GM21737 (cell line): ENCODE measurements around the gene GMFB.
A peak's percentile ranks its signal among the peaks of the same experiment; 100 is the strongest.
"Not testable (repeated sequence)": the region's sequence is repeated elsewhere in the genome, so short reads cannot be mapped to it uniquely, and the experiment has no call there.

Experiments
- ATAC-seq: cut with Tn5 transposase; IDR thresholded peaks from one replicate; pipeline ENCODE4 v1.9.1; 2021; ENCODE audit warnings: mild to moderate bottlenecking, moderate library complexity; ENCODE audit not compliant: unreplicated experiment

The GMFB gene

DNA sequence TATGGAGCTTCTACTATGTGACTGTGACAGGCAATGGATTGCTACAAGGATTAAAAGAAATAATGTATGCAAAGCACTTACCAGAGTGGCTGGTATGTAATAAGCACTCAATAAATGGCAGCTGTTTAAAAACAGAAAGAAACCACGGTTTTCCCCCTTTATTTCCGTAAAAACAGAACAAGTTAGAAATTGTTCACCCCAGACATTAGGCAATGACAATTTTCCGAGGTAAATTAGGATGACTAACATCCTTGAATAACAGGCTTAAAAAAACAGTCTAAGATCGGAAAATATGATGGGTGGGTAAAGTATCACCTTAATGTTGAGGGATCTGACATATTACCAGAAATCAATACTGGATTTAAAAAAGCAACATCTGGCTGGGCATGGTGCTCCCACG, 26.7 kb downstream of the GMFB start:
- ATAC-seq = no peak

DNA sequence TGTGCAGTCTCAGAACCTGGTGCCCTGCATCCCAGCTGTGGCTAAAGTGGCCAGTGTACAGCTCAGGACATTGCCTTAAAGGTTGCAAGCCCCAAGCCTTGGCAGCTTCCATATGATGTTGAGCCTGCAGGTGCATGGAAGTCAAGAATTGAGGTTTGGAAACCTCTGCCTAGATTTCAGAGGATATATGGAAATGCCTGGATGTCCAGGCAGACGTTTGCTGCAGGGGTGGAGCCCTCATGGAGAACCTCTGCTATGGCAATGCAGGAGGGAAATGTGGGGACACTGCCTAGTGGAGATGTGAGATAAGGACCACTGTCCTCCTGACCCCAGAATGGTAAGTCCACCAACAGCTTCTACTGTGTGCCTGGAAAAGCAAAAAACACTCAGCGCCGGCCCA, 29.7 kb downstream of the GMFB start:
- ATAC-seq = no peak

DNA sequence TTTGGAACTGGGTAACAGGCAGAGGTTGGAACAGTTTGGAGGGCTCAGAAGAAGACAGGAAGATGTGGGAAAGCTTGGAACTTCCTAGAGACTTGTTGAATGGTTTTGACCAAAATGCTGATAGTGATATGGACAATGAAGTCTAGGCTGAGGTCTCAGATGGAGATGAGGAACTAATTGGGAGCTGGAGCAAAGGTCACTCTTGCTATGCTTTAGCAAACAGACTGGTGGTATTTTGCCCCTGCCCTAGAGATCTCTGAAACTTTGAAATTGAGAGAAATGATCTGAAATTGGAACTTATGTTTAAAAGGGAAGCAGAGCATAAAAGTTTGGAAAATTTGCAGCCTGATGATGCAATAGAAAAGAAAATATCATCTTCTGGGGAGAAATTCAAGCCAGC, 30.2 kb downstream of the GMFB start:
- ATAC-seq = not testable (repeated sequence)

DNA sequence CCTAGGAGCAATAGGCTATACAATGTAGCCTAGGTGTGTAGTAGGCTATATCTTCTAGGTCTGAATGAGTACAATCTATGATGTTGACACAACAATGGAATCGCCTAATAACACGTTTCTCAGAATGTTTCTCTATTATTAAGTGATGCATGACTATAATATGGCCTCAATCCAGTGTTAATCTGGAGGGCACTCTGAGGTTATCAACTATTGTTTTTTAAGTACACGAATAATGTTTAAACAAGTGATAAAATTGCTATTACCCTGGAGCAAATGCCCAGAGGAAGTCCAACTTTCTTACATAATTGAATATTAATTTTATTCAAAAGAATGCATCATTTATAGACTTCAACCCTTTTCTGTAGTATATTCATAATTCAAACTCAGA, 31.2 kb downstream of the GMFB start:
- ATAC-seq = no peak

DNA sequence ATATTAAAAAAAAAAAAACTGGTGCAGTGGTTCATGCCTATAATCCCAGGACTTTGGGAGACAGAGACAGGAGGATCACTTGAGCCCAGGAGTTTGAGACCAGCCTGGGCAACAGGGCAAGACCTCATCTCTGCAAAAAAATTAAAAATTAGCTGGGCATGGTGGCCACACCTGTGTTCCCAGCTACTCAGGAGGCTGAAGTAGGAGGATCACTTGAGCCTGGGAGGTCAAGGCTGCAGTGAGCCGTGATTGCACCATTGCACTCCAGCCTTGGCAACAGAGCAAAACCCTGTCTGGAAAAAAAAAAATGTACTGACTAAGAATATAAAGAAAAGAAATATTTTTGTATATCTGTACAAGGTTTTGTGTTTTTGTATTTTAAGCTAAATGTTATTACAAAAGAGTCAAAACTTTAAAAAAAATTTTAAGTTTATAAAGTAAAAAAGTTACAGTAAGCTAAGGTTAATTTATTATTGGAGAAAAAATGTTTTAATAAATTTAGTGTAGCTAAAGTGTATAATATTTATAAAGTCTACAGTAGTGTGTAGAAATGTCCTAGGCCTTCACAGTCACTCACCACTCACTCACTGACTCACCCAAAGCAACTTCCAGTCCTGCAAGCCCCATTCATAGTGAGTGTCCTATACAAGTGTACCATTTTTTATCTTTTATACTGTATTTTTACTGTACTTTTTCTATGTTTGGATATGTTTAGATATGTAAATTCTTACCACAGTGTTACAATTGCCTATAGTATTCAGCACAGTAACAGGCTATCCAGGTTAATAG, 31.8 kb downstream of the GMFB start:
- ATAC-seq = not testable (repeated sequence)

DNA sequence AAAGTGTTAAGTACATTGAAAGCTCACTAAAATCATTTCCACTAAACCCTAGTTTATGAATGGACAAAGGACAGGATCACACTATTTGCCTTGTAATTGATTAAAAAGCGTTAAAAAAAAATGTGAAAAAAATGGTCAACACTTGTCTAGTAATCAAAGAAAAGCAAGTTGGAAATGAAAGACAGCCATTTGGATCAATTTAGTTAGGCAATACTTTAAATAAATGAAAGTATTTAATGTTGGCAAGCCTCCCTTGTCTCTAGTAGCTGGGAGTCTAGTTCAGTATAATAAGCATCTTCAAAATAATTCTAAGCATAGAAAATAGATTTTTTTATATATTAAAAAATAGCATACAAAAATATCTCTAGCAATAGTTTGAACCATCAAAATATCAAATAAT, 33.4 kb downstream of the GMFB start:
- no peak for ATAC-seq

DNA sequence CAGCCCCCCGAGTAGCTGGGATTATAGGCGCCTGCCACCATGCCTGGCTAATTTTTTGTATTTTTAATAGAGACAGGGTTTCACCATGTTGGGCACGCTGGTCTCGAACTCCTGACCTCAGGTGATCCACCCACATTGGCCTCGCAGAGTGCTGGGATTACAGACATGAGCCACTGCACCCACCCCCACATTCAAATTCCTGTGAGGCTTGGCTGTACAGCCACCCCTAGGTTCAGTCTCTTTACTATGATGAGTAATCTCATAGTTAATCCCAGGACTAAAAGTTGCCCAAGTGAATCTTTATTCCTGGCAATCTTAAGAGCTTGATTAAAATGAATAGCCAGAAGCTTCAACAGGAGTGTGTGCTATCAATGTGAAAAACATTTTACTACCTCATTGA, 34.8 kb downstream of the GMFB start:
- not testable (repeated sequence) for ATAC-seq

DNA sequence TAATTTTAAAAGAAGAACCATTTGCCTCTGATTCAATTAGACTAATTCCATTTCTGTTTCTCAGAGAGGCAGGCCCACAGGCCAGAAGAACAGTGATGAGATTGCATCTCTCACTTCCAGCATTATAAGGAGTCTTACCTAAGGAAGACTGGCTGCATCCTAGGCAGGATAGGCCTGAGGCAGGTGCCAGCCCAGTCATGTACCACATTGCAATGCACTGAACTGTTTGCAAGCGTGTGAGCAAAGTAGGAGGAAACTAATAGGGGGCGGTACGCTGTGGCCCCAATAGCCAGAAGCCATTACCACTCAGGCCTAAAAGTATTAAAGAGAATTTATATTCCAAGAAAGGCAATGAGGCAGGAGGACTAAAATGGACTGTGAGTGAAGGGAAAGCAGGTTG, 35.5 kb downstream of the GMFB start:
- ATAC-seq = no peak

DNA sequence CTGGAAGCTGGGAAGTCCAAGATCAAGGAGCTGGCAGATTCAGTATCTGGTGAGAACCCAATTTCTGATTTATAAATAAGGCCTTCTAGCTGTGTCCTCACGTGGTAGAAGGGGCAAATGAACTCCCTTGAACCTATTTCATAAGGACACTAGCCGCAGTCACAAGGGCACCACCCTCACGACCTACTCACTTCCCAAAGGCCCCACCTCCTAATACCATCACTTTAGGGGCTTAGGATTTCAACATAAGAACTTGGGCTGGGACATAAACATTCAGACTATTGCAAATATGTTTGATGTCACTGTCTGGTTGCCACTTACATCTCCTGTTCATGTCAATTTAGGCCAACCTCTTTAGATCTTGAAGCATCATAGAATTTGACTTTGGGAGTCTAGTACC, 36.8 kb downstream of the GMFB start:
- no peak for ATAC-seq

DNA sequence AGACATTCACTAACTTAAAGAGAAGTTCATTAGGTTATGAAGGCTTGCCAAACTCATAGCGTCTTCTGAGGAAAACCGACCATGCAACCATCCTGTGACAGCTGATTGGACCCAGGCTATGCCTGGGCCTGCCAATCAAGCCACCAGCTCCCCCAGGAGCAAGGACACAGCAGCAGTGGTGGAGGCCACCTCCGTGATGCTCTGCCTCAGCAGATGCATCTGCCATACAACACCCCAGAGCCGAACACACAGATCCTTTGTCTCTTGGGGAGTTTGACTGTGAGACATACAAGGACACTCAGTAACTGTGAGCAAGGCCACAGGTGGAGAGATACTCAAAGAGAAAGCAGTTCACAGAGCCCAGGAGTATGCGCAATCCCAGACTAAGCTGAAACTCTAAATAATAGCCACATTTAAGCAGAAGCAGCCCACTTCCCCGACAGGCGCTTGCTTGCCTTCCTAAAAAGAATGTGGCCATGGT, 37.6 kb downstream of the GMFB start:
- ATAC-seq = no peak

DNA sequence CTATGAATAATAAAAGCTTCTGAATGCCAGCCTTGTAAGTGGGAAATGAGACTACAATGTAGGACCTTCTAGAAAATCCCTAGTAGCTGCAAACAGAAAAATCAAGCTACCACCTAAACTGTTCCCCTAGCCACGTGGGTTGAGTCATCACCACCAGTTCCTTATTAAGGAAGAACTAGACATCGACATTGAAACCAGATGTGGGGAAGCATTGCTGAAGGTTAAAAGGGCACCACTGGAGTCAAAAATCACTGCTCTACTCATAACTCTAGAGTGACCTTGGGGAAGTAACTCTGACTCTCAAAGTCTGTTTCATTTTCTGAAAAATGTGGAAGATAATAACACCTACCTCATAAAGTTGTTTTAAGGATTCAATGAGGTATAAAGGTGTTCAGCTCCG, 38.2 kb downstream of the GMFB start:
- no peak for ATAC-seq

DNA sequence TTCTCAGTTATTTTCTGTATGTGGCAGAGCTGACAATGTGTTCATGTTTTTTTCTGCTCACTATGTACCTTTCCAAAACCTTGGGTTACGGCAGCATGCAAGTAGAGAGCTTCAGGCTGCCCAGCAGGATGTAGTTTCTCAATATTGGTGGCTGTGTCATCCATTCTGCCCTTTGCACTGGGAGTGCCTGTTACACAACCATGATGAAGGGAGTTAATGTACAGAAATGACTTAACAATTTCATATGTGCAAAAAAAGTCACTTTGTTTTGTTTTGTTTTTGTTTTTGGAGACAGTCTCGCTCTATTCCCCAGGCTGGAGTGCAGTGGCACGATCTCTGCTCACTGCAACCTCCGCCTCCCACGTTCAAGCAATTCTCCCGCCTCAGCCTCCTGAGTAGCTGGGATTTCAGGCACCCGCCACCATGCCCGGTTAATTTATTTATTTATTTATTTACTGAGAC, 41.5 kb downstream of the GMFB start:
- ATAC-seq = no peak

DNA sequence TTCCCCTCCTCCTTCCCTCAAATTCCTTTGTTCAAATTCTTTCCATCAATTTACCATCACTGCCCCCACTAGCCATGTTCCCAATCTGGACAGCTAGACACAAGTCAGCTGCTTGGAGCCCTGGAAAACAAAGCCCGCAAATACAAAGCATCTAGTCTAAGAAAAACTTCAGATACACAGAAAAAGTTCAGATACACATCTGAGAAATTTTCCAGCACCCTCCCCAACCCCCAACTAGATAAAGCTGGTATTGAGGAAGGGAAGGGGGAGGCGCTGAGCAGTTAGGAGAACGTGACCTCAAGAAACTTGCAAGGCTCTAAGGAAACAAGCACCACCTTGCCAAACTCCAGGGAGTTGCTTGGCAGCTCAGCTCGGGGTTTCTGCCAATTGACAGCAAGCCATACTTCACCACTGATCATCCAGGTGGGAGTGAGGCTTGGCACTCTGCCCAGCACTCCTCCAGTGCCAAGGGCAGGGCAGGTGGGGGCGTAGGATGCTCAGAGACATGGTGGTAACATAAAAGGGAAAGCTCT, 42.6 kb downstream of the GMFB start:
- no peak for ATAC-seq

DNA sequence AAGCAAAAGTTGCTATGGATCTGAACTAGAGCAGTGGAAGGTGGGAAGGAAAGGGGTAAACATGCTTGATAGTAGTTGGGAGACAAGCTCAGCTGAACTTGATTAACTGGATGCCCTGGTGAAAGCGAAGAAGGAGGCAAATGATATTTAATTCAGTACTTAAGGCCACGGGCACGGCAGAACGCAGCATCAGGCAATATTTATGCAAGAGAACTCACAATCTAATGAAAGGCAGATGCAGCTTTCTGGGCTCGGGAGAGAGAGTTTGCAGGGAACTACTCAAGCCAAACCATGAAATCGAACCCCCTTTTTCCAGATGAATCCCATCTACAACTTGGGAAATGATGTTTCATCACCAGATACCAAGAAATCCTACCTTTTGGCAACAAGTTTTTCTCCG, 44.1 kb downstream of the GMFB start:
- ATAC-seq = no peak

DNA sequence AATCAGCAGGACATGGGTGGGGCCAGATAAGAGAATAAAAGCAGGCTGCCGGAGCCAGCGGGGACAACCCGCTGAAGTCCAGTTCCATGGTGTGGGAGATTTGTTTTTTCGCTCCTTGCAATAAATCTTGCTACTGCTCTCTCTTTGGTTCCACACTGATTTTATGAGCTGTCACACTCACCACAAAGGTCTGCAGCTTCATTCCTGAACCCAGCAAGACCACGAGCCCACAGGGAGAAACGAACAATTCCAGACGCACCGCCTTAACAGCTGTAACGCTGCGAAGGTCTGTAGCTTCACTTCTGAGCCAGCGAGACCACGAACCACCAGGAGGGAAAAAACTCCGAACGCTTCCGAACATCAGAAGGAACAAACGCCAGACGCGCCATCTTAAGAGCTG, 44.8 kb downstream of the GMFB start:
- ATAC-seq = no peak

DNA sequence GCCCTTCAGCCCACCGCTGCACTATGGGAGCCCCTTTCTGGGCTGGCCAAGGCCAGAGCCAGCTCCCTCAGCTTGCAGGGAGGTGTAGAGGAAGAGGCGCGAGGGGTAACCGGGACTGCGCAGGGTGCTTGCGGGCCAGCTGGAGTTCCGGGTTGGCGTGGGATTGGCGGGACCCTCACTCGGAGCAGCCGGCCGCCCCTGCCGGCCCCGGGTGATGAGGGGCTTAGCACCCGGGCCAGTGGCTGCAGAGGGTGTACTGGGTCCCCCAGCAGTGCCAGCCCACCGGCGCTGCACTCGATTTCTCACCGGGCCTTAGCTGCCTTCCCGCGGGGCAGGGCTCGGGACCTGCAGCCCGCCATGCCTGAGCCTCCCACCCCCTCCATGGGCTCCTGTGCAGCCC, 45.8 kb downstream of the GMFB start:
- not testable (repeated sequence) for ATAC-seq

DNA sequence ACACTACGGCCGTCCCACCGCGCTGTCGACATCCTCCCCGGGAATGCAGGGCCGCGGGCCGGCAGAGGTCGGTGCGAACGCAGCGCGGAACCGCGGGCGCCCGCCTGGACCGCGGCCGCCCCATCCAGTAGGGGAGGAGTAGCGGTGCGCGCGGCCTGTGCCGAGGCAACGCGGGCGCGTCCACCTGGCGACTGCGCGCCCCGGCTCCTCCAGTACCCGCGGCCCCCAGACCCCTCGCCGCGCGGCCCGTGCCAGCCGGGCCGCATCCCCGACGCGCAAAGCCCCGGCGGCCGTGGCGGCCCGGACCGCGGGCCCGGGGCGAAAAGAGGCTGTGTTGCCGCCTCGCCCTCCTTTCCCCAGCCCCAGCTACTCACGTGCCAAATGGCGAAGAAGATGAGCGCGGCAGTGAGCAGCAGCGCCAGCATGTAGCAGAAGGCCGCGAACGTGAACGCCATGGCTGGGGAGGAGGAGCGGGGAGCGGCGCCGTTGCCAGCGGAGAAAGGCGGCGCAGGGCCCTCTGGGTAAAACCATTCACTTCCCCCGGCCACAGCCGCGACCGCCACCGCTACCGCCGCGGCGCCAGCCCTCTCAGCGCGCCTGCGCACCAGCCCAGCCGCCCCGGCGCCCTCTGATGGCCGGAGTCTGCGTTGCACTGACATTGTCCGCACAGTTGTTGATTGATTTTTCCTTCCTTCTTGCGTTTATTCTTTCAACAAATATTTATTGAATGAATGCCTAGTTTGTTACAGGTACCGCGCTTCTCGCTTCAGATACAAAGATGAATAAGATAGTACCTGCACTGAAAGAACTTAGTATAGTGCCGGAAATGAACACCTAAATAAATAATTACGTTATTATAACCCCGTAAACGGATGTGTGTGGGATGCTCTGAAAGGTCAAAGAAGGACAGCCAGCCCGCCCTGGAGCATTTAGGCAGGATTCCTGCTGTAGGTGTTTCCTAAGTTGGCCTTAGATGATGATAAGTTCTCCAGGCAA, 47.6 kb downstream of the GMFB start, which contains the start of gene CNIH1:
Gene CNIH1, minus strand, starts transcription at position 502 of the 996 bp plus-strand sequence. Its CDS starts 47 bp downstream, at position 455.
- ATAC-seq = peak; percentile 95

DNA sequence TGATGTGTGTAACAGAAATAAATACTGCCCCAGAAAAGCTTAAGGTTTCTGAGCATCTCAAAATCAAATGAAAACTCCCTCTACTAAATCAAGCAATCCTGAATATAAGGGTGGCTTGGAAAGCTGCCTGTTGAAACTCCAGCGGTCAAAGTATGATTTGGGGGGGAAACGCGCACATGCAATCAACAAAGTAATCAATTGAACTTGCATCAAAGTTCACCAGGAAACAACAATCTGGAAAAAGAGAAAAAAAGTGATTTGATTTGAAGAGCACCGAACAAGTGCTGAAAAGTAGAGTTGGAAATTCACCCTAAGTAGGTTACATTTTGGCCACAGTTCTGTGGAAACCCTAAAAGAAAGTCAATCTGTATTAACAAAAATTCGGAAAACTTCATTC, 48.3 kb downstream of the GMFB start:
- no peak for ATAC-seq

DNA sequence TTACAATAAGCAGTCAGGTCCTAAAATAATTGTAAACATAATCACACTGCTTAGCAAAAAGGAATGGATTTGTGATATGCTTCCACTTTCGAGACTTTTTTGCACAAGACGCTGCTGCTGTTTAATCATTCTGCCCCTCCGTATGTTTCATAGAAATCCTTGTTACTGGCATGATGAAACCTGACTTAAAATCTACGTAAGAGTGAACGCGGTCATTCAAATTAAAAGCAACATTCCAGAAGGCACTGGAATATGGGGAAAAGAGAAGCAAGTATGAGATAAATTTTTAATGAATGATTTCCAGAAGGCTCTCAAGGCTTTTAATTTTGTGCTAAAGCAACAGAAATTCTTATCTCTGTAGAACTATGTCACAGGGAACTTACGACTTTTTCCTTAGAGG, 48.7 kb downstream of the GMFB start:
- no peak for ATAC-seq

DNA sequence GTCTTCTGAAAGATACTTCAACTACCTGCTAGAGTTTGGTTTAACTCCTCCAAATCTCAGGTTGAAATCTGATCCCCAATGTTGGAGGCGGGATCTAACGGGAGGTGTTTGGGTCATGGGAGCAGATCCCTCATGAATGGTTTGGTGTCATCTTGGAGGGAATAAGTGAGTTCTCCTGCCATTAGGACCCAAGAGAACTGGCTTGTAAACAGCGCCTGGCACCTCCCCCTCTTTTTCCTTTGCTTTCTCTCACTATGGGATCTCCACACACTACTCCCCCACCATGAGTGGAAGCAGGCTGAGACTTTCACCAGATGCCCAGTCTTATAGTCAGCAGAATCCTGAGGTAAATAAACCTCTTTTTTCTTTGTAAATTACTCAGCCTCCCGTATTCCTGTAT, 50.1 kb downstream of the GMFB start:
- no peak for ATAC-seq

DNA sequence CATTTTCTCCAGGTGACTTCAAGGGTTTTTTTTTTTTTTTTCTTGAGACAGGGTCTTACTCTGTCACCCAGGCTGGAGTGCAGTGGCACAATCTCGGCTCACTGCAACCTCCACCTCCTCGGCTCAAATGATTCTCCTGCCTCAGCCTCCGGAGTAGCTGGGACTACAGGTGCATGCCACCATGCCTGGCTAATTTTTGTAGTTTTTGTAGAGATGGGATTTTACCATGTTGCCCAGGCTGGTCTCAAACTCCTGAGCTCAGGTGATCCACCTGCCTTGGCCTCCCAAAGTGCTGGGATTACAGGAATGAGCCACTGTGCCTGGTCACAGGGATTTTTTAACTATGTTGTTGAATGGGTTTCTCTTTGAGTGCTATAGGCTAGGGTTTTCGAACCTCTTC, 50.8 kb downstream of the GMFB start:
- not testable (repeated sequence) for ATAC-seq
